Chondrocyte (in vitro differentiated cells): ENCODE results near the gene NRXN3. TPM values are rescaled to one million over a fixed set of nuclear protein-coding genes. Genes with fewer than 3 reads are reported as not detected.
A peak's percentile ranks its signal among the peaks of the same experiment; 100 is the strongest.

Experiments used
- DNase-seq: peaks from one replicate; pipeline ENCODE4 v3.0.0; 2021; ENCODE audit warnings: mixed read lengths, low spot score
- H3K27ac Mint-ChIP-seq: one replicate; pipeline ENCODE4 v1.8.0; 2021; ENCODE audit warnings: mild to moderate bottlenecking, moderate library complexity, mixed read lengths; ENCODE audit not compliant: unreplicated experiment
- H3K27me3 Mint-ChIP-seq: 2 replicates; pipeline ENCODE4 v1.8.0; 2021; ENCODE audit warnings: low read depth, mixed read lengths
- H3K36me3 Mint-ChIP-seq: 2 replicates; pipeline ENCODE4 v1.8.0; 2021; ENCODE audit warnings: low read depth, mixed read lengths
- H3K4me1 Mint-ChIP-seq: 2 replicates; pipeline ENCODE4 v1.8.0; 2021; ENCODE audit warnings: low read depth, mild to moderate bottlenecking, mixed read lengths
- H3K4me3 Mint-ChIP-seq: one replicate; pipeline ENCODE4 v1.8.0; 2021; ENCODE audit warnings: mild to moderate bottlenecking, moderate library complexity, mixed read lengths; ENCODE audit not compliant: unreplicated experiment
- H3K9me3 Mint-ChIP-seq: 2 replicates; pipeline ENCODE4 v1.8.0; 2021; ENCODE audit warnings: low read depth, mixed read lengths
- total RNA-seq: library from RNA; stranded (reverse); gene quantifications from 3 replicates; pipeline ENCODE4 v1.2.1, GENCODE V29; 2021
- TF ChIP-seq, protein P1 (sequence below): fragments of 200-600 bp; sonication (generic); IDR thresholded peaks from 2 replicates; pipeline ENCODE4 v1.5.0; 2021; ENCODE audit warnings: antibody characterized with exemption, mild to moderate bottlenecking, moderate library complexity

Gene NRXN3
- total RNA-seq, 1 donor from 2014 or later: 7.9 TPM

DNA sequence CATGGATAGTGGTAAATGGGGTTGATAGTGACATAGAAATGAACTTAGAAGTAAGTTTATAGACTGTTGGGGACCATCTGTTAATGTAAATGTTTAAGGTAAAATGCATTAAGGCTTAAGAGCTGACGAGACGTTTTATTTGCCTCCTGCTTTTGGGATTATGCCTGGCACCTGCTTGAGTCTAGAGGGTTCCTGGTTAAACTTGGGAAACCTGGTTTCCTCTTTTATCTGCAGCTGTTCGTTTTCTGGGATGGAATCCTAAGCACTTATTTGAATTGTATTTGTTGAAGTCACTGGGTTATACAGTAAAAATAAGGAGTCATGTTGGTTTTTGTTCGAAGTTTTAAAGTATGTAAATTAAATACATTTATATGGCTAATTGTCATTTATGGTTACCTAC, 914.7 kb downstream of the NRXN3 start:
- Mint-ChIP-seq H3K36me3 (no peaks in the 10 kb centered on the region), H3K4me1 (peaks cover 6% of the 10 kb centered on the region), H3K27ac (no peak overlapping the region), H3K27me3 (peaks cover 13% of the 10 kb centered on the region), H3K4me3 (no peak overlapping the region), H3K9me3 (no peaks in the 10 kb centered on the region)
- TF ChIP-seq, protein P1, sequence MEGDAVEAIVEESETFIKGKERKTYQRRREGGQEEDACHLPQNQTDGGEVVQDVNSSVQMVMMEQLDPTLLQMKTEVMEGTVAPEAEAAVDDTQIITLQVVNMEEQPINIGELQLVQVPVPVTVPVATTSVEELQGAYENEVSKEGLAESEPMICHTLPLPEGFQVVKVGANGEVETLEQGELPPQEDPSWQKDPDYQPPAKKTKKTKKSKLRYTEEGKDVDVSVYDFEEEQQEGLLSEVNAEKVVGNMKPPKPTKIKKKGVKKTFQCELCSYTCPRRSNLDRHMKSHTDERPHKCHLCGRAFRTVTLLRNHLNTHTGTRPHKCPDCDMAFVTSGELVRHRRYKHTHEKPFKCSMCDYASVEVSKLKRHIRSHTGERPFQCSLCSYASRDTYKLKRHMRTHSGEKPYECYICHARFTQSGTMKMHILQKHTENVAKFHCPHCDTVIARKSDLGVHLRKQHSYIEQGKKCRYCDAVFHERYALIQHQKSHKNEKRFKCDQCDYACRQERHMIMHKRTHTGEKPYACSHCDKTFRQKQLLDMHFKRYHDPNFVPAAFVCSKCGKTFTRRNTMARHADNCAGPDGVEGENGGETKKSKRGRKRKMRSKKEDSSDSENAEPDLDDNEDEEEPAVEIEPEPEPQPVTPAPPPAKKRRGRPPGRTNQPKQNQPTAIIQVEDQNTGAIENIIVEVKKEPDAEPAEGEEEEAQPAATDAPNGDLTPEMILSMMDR: no peak
- no peak for DNase-seq

DNA sequence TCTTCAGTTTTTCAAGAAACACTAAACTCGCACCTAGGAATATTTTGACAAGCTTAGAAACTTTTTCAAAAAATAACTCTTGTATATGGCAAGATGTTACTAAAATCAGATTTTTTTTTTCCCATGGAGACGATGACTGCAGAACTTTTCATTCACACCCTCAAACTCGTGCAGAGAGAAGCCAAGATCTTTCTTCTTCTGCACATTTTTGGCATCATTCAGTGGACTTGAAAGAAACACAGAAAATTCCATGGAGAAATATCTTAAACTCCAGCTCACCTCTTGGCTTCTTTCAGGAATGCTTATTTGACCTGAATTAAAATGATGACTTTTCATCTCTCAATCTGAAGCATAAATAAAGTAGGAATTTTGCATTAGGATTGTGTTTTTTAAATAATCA, 919.4 kb downstream of the NRXN3 start:
- DNase-seq: no peak
- Mint-ChIP-seq H3K4me1 (peaks cover 6% of the 10 kb centered on the region), H3K9me3 (no peaks in the 10 kb centered on the region), H3K4me3 (no peak overlapping the region), H3K36me3 (no peaks in the 10 kb centered on the region), H3K27me3 (peaks cover 10% of the 10 kb centered on the region), H3K27ac (no peak overlapping the region)
- TF ChIP-seq, protein P1: no peak

DNA sequence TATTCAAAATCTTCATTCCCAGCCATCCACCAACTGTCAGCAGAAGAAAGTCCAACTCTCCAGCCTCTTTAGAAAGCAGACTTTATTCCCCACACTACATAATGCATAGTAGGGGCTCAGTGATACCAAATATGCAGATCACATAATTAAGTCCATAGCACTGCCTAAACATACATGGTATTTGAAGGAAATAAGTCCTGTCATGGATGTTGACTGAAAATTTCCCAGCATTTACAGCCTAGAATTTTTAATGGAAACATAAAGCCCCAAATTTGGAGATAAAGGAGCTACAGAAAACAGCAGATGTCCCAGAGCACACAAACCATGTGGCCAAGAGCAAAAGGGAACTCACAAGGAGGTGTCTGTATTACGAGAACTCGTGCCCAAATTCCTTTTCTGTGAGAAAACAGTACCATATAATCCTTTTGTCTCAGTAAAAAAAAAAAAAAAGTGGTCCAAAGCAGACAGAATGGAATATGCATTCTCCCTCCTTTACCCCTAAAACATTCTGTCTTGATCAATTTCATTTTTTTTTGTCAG, 920.5 kb downstream of the NRXN3 start:
- Mint-ChIP-seq H3K36me3 (no peaks in the 10 kb centered on the region), H3K9me3 (no peaks in the 10 kb centered on the region), H3K27me3 (peaks cover 10% of the 10 kb centered on the region), H3K4me1 (peaks cover 6% of the 10 kb centered on the region), H3K27ac (no peak overlapping the region), H3K4me3 (no peak overlapping the region)
- no peak for DNase-seq
- TF ChIP-seq, protein P1: no peak

DNA sequence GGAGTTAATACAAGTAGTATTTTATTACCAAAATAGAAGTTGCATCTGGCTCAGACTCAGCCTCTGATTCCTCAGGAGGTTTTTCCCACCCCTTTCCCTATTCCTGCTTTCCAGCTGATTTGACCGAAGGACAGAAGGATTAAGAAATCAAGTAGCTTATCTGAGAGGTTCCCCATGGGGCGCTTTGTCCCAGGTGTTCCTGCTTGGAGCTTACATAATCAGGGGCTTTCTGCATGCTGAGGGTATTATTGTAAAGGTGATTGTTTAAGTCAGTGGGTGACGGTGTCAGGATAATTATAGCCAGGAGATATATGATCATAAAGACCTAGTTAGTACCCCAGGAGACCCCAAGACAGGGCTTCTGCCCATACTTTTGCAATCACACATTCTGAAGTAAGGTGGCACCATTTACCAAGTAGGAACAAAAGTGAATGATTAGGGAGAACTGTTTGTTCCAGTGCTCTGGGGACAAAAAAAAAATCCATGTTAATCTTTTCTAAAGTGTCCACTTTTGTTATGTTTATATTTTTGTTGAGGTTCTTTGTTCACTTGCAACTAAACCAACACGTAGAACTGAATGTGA, 921.3 kb downstream of the NRXN3 start:
- TF ChIP-seq, protein P1: peak; percentile 51
- peaks cover 8% of the 10 kb centered on the region for H3K27me3 Mint-ChIP-seq
- H3K27ac Mint-ChIP-seq: no peak overlapping the region
- H3K4me3 Mint-ChIP-seq: no peak overlapping the region
- no peak for DNase-seq
- no peaks in the 10 kb centered on the region for H3K9me3 Mint-ChIP-seq
- no peaks in the 10 kb centered on the region for H3K36me3 Mint-ChIP-seq
- H3K4me1 Mint-ChIP-seq: peaks cover 6% of the 10 kb centered on the region

DNA sequence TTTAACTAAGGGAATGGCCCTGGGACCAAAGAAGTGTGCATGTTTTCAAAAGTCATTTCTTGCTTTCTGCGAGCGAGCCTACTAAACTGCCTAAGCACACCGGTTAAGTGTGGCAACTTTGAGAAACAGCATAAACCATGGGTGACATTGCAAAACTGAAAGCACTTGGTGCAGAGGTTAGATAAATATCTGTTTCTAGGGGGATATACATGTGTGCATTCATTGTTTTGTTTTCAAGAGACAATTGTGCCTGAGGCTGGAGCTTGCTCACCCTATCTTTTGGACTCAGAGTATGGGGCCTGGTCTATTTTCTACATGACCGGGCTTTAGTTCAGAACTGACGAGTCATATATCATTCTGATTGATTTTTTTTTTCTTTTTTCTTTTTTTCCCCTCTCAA, 923.4 kb downstream of the NRXN3 start:
- DNase-seq: no peak
- Mint-ChIP-seq H3K27me3 (peaks cover 5% of the 10 kb centered on the region), H3K27ac (no peak overlapping the region), H3K4me1 (peaks cover 6% of the 10 kb centered on the region), H3K4me3 (no peak overlapping the region), H3K9me3 (no peaks in the 10 kb centered on the region), H3K36me3 (no peaks in the 10 kb centered on the region)
- TF ChIP-seq, protein P1: no peak
